ENCODE data around the gene WIPF3. TPM values are rescaled to one million over a fixed set of nuclear protein-coding genes. Genes with fewer than 3 reads are reported as not detected.

The WIPF3 gene
- total RNA-seq, 2 experiments from 2014 or later: not detected

GRCh38 chr7:29915481-29916215 is 109.3 kb downstream of the WIPF3 start:
- intact Hi-C loops (cut with DNase I, micrococcal nuclease): loop anchor here in 1 of 2 experiments (5.0 kb wide), 1 partner anchor 278 kb away; no protein-coding TSS in a partner anchor
- Mint-ChIP-seq H3K4me3 (no peak overlapping the region), H3K27ac (no peak overlapping the region), H3K4me1 (ENCODE audit: low read depth) (no peaks in the 10 kb centered on the region), H3K27me3 (peaks cover 4% of the 10 kb centered on the region), H3K9me3 (no peaks in the 10 kb centered on the region), H3K36me3 (ENCODE audit: low read depth) (no peaks in the 10 kb centered on the region)
- ChIA-PET POLR2A (no interaction called here), CTCF (no interaction called here)
- H3K9me3 ChIP-seq (ENCODE audit: control insufficient read depth in 1 of 2, insufficient read depth in 1 of 2, low read length in 2 of 2): no peaks in the 10 kb centered on the region
- H3K27ac ChIP-seq (ENCODE audit: low read depth in 1 of 2, low read length in 2 of 2): no peak overlapping the region
- TF ChIP-seq, protein P1, sequence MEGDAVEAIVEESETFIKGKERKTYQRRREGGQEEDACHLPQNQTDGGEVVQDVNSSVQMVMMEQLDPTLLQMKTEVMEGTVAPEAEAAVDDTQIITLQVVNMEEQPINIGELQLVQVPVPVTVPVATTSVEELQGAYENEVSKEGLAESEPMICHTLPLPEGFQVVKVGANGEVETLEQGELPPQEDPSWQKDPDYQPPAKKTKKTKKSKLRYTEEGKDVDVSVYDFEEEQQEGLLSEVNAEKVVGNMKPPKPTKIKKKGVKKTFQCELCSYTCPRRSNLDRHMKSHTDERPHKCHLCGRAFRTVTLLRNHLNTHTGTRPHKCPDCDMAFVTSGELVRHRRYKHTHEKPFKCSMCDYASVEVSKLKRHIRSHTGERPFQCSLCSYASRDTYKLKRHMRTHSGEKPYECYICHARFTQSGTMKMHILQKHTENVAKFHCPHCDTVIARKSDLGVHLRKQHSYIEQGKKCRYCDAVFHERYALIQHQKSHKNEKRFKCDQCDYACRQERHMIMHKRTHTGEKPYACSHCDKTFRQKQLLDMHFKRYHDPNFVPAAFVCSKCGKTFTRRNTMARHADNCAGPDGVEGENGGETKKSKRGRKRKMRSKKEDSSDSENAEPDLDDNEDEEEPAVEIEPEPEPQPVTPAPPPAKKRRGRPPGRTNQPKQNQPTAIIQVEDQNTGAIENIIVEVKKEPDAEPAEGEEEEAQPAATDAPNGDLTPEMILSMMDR (IDR thresholded peaks at IDR 0.05): no peak
- peaks cover 0 to 5% of the 10 kb centered on the region in 2 experiments for H3K27me3 ChIP-seq (ENCODE audit: control insufficient read depth in 1 of 2, insufficient read depth in 2 of 2, low read length in 2 of 2)
- H3K4me3 ChIP-seq (ENCODE audit: low read length): no peak overlapping the region
- H3K36me3 ChIP-seq (ENCODE audit: insufficient read depth, low read length): no peaks in the 10 kb centered on the region
- no peak for DNase-seq
- no peaks in the 10 kb centered on the region for H3K4me1 ChIP-seq (ENCODE audit: insufficient read depth, low read length)
- no peak for ATAC-seq (ENCODE audit: poor library complexity)

DNA sequence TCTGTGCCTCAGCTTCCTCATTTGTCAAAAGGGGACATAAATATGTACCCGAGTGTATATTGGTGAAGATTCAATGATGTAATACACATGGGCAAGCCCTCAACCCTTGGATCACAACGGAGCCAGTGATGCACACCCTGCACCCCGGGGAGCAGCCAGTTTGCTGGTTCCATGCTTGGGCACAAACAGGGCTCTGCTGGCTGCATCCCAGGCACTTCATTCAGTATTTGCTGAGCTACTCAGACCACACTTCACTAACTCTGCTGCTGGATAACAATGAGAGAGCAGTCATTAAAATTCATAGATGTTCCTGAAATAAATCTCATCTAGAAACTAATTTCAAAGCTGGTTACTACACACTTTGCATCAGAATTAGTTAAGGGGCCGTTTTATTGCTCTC is 111.3 kb downstream of the WIPF3 start:
- no peak for ATAC-seq (ENCODE audit: poor library complexity)
- H3K9me3 Mint-ChIP-seq: no peaks in the 10 kb centered on the region
- Histone ChIP-seq H3K9me3 (ENCODE audit: control insufficient read depth in 1 of 2, insufficient read depth in 1 of 2, low read length in 2 of 2) (no peaks in the 10 kb centered on the region), H3K4me3 (ENCODE audit: low read length) (no peak overlapping the region), H3K27me3 (ENCODE audit: control insufficient read depth in 1 of 2, insufficient read depth in 2 of 2, low read length in 2 of 2) (peaks cover 0 to 5% of the 10 kb centered on the region in 2 experiments), H3K36me3 (ENCODE audit: insufficient read depth, low read length) (no peaks in the 10 kb centered on the region), H3K27ac (ENCODE audit: low read depth in 1 of 2, low read length in 2 of 2) (no peak overlapping the region), H3K4me1 (ENCODE audit: insufficient read depth, low read length) (no peaks in the 10 kb centered on the region)
- TF ChIP-seq, protein P1 (IDR thresholded peaks at IDR 0.05): no peak
- CTCF ChIA-PET: interaction anchor here (0.6 kb wide), 1 partner anchor 10 kb away, joined by 3 read pairs; no protein-coding TSS in a partner anchor
- no peak overlapping the region for H3K27ac Mint-ChIP-seq
- H3K4me3 Mint-ChIP-seq: no peak overlapping the region
- no peak for DNase-seq
- no peaks in the 10 kb centered on the region for H3K36me3 Mint-ChIP-seq (ENCODE audit: low read depth)
- POLR2A ChIA-PET: no interaction called here
- H3K4me1 Mint-ChIP-seq (ENCODE audit: low read depth): no peaks in the 10 kb centered on the region
- H3K27me3 Mint-ChIP-seq: peaks cover 4% of the 10 kb centered on the region
- intact Hi-C loops (cut with DNase I, micrococcal nuclease): loop anchor here in 1 of 2 experiments (5.0 kb wide), 1 partner anchor 280 kb away; no protein-coding TSS in a partner anchor

DNA sequence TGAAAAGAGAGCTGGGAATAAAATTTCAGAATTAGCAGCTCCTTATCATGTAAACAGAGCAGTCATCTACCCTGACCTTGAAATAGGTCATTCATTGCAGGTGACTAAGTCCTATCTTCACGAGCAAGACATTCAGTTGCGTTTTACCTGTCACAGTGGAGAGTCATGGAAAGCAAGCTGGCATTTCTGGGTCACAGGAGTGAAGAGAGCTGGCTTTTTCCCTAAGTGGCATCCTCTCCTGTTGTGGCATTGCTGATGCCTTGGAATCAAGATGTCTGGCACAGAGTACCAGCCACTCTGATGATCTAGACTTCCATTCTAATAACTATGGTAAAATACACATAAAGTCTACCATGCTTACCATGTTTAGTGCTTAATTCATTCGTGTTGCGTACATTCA is 112.5 kb downstream of the WIPF3 start:
- TF ChIP-seq, protein P1 (IDR thresholded peaks at IDR 0.05): no peak
- no peak overlapping the region for H3K4me3 Mint-ChIP-seq
- no peak overlapping the region for H3K4me3 ChIP-seq (ENCODE audit: low read length)
- H3K27me3 Mint-ChIP-seq: peaks cover 4% of the 10 kb centered on the region
- no peaks in the 10 kb centered on the region for H3K36me3 ChIP-seq (ENCODE audit: insufficient read depth, low read length)
- no peaks in the 10 kb centered on the region for H3K9me3 ChIP-seq (ENCODE audit: control insufficient read depth in 1 of 2, insufficient read depth in 1 of 2, low read length in 2 of 2)
- no peaks in the 10 kb centered on the region for H3K9me3 Mint-ChIP-seq
- intact Hi-C loops (cut with DNase I, micrococcal nuclease): loop anchor here in 1 of 2 experiments (5.0 kb wide), 1 partner anchor 282 kb away; no protein-coding TSS in a partner anchor
- ATAC-seq (ENCODE audit: poor library complexity) (no peak), DNase-seq (no peak)
- H3K4me1 ChIP-seq (ENCODE audit: insufficient read depth, low read length): no peaks in the 10 kb centered on the region
- no peaks in the 10 kb centered on the region for H3K4me1 Mint-ChIP-seq (ENCODE audit: low read depth)
- ChIA-PET POLR2A (no interaction called here), CTCF (interaction anchor here (1.2 kb wide), 1 partner anchor 11 kb away, joined by 3 read pairs; no protein-coding TSS in a partner anchor)
- no peak overlapping the region for H3K27ac ChIP-seq (ENCODE audit: low read depth in 1 of 2, low read length in 2 of 2)
- H3K36me3 Mint-ChIP-seq (ENCODE audit: low read depth): no peaks in the 10 kb centered on the region
- no peak overlapping the region for H3K27ac Mint-ChIP-seq
- peaks cover 0 to 5% of the 10 kb centered on the region in 2 experiments for H3K27me3 ChIP-seq (ENCODE audit: control insufficient read depth in 1 of 2, insufficient read depth in 2 of 2, low read length in 2 of 2)

All from CD4-positive, alpha-beta T cell (primary cell).